Measurements from ENCODE around the gene PLIN3.

DNA sequence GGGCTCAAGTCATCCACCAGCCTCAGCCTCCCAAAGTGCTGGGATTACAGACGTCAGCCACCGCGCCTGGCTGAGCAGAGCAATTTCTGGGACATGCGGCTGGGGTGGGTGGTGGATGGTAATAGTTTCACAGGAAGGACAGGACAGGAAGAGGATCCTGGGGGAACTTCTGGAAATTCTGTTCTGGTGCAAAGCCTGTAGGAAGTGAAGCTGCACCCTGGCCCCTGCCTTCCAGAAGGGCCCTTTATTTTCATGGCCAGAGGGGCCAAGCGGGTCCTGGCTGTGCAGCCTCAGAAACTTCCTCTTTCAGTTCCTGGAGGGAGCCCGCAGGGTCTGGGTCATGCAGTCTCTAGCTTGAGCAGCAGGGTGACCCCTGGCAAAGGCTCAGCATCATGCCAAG lies 60.3 kb downstream of the PLIN3 start:
- TF ChIP-seq EZH2 (IDR thresholded peaks at IDR 0.05; ENCODE audit: low read length) = no peak
- TF ChIP-seq, protein P1, sequence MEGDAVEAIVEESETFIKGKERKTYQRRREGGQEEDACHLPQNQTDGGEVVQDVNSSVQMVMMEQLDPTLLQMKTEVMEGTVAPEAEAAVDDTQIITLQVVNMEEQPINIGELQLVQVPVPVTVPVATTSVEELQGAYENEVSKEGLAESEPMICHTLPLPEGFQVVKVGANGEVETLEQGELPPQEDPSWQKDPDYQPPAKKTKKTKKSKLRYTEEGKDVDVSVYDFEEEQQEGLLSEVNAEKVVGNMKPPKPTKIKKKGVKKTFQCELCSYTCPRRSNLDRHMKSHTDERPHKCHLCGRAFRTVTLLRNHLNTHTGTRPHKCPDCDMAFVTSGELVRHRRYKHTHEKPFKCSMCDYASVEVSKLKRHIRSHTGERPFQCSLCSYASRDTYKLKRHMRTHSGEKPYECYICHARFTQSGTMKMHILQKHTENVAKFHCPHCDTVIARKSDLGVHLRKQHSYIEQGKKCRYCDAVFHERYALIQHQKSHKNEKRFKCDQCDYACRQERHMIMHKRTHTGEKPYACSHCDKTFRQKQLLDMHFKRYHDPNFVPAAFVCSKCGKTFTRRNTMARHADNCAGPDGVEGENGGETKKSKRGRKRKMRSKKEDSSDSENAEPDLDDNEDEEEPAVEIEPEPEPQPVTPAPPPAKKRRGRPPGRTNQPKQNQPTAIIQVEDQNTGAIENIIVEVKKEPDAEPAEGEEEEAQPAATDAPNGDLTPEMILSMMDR (optimal IDR thresholded peaks at IDR 0.05 in 1 of 3, IDR thresholded peaks at IDR 0.05 in 1 of 3, conservative IDR thresholded peaks at IDR 0.05 in 1 of 3; ENCODE audit: extremely low read depth in 1 of 3, insufficient read depth in 2 of 3, low read length in 3 of 3) = no peak

Data from keratinocyte (primary cell).